Uterus (tissue), 2 donors: Measurements from ENCODE around the gene BICRAL.

Experiments used
- CTCF ChIP-seq, 4 experiments: fragments of 200-600 bp in 2 of 4; fragments of 450-650 bp in 2 of 4; sonication (generic) in 2 of 4; IDR thresholded peaks; one replicate each; pipeline ENCODE4 v1.5.1; 2016 to 2019; ENCODE audit warnings: antibody characterized with exemption in 4 of 4, mild to moderate bottlenecking in 2 of 4, moderate library complexity in 1 of 4
- POLR2A ChIP-seq, 2 donors: fragments of 450-650 bp; IDR thresholded peaks; one replicate each; pipeline ENCODE4 v1.6.1; 2016; ENCODE audit warnings: antibody characterized with exemption in 2 of 2, mild to moderate bottlenecking in 1 of 2, moderate library complexity in 1 of 2

- TF ChIP-seq CTCF (IDR thresholded peaks at IDR 0.05) (no peak), POLR2A (IDR thresholded peaks at IDR 0.05) (no peak)
Measured at GRCh38 chr6:42744351-42744893, 37.4 kb upstream of the BICRAL start.
